GM21526 (cell line): ENCODE data around the gene NDUFS6.

Experiments used
- ATAC-seq: cut with Tn5 transposase; IDR thresholded peaks from one replicate; pipeline ENCODE4 v1.9.1; 2021; ENCODE audit warnings: moderate library complexity; ENCODE audit not compliant: unreplicated experiment, low FRiP score

The NDUFS6 gene

DNA sequence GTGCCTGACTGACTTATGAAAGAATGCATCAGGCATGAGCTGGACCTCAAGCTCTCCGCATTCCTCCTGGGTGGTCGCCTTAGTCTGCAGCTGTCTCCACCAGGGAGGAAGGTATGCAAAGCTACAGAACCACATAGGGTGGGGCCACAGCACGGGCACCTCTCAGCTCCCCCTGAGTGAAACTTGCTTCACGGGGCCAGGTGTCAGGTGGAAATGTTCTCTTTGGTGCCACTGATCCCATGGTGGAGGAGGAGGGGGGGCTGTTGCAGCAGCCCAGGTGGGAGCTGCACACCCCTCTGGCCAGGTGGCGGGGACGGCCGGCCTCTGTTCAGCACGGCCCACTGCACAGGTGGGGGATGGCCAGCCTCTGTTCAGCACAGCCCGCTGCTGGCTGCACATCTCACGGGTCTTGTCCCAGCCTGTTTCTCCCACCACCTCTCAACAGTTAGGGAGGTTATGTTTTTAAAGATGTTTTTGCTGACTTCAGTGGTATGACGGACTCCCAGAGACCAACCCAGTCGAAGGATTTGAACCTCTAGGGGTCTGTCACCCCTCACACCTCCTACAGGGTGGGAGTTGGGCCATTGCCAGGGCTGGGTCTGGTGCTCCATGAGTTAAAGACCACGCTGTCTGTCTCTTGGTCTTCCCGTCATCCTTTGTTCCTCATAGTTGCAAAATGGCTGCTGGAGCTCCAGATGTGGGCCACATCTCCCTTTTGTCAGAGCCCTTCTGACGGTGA lies 35.9 kb upstream of the NDUFS6 start:
- ATAC-seq: no peak

DNA sequence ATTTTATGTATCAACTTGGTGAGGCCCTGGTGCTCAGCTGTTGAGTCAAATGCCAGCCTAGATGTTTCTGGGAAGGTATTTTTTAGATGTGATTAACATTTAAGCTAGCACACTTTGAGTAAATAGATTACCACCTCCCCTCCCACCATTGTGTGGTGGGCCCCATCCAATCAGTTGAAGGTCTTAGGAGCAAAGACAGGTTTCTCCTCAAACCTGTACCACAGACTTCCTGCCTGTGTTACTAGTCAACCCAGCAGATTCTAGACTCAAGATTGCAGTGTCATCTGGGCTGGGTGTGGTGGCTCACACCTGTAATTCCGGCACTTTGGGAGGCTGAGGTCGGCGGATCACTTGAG lies 35.3 kb upstream of the NDUFS6 start:
- no peak for ATAC-seq

DNA sequence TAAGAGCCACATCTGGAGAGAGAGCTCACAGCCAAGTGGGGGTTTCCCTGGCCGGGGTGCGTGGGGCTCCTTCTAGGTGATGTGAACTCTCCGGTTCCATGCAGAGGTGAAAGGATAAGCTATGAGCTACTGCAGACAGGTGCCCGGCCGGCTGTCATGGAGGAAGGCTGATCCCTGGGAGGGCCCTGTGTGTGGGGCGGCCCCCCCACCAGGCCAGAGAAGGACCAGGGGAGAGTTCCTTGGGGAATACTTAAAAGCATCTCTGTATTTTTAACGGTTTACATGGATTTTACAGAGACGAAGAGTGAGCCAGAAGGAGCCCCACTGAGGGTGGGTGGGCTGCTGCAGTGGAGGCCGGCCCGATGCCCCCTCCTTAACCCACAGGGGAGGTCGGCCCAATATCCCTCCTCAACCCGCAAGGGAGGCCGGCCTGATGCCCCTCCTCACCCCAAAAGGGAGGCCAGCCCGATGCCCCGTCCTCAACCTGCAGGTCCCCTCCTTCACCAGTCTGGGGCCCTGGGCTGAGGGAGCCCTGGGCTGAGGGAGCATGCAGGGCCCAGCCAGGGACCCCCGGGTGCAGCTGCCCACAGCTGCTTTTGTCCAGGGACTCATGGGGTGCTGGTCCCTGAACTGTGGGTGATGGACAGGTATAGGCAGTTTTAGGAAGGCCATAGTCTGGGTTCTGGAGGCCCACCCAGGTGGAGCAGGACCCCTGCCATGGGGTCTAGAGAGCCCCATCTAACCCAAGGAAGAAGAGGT lies 33.5 kb upstream of the NDUFS6 start:
- ATAC-seq: no peak

DNA sequence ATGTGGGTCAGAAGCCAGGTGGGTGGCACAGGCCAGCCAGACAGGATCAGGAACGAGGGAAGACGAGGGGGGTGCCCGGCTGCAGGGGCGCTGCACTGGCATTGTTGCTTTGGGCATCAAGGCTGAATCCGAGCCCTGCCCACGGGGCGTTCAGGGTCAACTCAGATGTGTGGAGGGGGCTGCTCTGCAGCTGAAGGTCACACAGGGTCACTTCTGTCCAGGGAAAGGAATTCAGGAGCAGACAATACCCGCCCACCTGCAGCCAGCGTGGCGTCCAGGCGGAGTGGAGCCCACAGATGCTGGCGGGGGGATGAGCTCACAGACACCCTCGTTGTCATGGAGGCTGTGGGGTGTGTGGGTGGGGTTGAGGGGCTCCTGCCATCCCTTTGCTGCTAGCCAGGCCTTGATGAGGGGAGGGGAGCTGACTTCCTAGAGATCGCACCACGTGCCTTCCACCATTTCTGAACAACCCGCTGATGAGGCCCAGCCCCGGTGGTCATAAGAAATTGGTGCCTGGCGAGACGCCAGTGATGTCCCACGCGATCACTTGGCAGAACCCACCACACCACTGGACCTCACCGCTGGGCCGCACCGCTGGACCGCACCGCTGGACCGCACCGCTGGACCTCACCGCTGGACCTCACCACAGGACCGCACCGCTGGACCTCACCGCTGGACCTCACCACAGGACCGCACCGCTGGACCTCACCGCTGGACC lies 32.8 kb upstream of the NDUFS6 start:
- ATAC-seq: no peak

DNA sequence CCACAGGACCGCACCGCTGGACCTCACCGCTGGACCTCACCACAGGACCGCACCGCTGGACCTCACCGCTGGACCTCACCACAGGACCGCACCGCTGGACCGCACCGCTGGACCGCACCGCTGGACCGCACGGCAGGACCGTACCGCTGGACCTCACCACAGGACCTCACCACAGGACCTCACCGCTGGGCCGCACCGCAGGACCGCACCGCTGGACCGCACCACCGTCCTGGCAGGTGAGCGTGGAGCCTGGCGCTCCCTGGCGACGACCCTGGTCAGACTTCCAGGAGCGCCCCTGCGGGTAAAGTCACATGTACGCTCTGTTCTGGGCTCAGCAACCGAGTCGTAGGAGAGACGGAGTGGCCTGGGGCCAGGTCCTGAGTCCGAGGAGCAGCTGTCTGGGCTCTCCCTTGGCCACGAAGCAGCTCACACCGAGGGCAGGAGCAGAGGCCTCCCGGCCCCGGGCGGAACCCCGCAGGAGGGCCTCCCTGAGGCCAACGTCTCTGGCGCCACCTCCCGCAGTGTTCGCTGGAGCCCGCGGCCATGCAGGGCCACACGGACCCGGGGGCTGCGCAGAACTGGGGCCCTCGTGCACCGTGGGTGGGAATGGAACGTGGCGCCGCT lies 32.1 kb upstream of the NDUFS6 start:
- ATAC-seq: no peak

DNA sequence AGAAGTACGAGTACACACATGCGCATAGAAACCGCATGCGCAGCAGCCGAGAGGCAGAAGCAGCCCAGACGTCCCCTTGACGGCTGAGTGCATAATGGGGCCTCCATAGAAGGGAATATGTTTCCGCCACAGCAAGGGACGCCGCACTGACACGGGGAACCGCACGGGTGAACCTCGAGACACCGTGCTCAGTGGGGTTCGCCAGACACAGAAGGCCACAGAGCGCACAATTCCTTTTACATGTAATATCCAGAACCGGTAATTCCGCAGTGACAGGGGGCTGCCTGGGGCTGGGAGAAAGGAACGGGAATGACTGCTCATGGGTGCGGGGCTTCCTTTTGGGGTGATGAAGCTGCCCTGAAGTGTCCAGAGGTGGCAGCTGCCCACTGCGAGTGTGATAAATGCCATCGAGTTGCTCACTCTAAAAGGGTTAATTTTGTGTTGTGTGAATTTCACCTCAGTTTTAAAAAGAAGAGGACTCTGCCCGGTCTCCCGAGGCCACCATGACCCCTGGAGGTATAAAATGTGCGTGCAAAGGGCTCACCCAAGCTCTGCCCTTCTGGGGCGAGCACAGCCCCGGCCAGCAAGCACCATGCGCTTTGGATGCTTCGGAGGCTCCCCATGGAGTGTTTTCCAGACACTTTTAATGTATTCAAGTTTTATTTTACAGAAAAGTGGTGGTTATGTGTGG lies 31.3 kb upstream of the NDUFS6 start:
- ATAC-seq: no peak

DNA sequence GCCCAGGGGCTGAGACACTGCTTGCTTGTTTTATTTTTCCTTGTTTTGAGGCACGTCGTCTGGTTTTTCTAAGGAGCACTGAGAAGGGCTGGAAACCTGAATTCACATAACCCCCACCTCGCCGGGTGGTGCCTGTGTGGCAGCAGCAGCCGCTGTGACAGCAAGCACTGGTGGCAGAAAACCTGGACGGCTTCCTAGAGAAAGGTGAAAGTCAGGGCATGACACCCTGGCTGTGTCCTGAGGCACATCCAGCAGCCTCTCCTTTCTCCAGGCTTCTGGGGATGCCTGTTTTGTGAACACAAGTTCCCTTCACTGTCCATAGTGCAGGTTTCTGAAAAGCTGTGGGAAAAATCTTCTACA lies 30.8 kb upstream of the NDUFS6 start:
- no peak for ATAC-seq

DNA sequence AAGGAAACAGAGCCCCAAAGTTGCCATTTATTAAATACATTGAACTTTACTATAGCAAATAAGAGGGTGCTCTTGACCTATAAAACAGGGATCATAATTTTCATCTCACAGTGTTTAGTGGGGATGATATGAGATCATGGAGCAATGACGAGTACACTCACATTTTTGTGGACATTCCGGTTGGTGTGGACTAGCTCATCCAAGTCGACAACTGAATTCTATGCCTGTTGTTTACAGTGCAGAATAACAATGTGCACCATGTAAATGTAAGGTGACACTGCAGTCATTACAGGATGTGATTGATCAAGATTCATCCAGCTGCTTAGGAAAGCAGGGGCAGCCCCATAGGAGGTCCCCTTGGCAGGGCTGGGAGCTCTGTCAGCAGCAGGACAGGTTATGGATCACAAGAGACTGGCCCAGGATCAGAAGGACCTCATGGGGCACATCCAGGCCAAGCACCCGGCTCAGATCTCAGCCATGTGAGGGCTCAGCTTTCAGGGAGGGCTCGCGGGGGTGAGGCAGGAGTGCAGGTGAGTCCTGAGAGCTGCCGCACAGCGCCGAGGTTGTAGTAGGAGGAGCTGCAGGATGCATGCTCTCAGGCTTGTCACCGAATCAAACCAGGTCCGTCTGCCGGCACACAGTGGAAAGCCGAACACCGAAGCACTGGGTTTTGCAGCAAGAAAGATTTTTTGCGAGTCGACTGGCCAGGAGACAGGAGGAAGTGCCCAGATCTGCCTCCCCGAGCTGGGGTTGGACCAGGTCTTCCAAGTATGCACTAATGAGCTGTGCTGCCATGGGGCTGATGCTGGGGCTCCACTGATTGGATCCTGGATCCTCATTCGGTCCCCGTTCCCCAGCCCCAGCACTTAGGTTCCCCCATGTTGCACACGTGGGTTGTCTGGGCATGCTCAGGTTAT lies 29.8 kb upstream of the NDUFS6 start:
- no peak for ATAC-seq

DNA sequence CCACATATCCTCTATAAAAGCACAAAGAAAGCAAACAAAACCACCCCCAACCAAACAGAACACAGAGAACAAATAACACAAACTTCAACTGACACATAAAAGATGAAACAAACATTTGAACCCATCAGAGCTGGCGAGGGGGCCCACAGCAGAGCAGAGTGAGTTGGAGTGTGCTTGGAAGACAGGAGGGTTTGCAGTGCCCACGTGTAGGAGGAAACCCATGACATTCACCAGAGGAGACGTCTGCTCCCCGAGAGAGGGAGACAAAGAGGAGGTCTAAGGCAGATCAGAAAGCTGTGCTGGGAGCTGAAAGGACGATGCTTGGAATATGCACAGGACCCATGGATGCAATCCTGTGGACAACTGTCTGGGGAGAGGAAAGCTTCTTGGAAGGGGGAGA lies 28.6 kb upstream of the NDUFS6 start:
- no peak for ATAC-seq

DNA sequence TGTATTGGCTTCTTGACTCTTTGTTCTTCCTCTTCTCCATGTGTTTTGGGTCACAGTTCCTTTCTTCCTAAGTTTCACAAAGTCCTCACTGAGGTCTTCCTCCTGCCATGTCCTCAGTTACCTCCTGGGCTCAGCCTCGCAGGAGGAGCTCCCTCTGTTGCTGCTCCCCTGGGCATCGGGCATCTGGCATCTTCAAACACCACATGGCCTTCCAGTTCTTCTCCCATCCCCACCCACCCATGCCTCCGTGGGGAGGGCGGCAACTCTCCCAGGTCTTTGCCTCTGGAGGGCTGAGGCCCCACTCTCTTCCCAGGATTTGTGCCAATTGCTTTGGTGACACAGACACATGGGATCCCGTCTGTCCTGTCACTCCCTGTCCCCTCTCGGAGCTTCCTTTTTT lies 24.4 kb upstream of the NDUFS6 start:
- ATAC-seq: no peak

DNA sequence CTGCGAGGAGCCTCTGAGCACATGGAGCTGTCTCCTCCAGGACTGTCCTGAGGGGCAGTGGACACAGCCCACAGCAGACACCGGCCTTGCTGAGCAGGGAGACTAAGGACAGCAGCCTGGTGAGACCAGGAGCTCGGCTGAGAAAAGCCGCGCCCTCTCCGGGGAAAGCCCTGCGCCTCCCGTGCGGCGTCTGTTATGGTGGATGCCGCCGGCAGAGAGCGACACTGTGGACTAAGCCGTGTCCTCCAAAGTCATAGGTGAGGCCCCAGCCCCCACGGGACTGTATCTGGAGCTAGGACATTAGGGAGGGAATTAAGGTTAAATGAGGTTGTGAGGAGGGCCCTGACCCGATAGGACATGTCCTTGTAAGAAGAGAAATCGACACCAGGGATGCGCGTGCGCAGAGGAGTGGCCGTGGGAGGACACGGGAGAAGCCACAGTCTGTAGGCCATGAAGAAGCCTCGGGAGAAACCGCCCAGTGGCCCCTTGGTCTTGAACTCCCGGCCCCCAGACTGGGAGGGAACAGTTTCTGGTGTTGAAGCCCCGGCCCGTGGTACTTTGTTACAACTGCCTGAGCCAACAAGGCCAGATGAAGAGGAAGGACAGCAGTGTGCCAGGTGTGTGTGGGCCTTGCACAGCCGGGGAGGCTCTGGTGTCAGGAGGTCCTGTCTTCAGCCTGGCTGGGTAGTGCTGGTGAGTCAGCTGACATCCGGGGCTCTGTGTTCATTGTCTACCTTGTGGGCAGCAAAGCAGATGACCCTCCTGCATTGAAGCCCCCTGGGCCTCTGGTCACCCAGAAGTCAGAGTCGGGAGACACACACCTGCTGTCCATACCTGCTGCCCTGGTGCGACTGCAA lies 23.7 kb upstream of the NDUFS6 start:
- ATAC-seq: no peak

DNA sequence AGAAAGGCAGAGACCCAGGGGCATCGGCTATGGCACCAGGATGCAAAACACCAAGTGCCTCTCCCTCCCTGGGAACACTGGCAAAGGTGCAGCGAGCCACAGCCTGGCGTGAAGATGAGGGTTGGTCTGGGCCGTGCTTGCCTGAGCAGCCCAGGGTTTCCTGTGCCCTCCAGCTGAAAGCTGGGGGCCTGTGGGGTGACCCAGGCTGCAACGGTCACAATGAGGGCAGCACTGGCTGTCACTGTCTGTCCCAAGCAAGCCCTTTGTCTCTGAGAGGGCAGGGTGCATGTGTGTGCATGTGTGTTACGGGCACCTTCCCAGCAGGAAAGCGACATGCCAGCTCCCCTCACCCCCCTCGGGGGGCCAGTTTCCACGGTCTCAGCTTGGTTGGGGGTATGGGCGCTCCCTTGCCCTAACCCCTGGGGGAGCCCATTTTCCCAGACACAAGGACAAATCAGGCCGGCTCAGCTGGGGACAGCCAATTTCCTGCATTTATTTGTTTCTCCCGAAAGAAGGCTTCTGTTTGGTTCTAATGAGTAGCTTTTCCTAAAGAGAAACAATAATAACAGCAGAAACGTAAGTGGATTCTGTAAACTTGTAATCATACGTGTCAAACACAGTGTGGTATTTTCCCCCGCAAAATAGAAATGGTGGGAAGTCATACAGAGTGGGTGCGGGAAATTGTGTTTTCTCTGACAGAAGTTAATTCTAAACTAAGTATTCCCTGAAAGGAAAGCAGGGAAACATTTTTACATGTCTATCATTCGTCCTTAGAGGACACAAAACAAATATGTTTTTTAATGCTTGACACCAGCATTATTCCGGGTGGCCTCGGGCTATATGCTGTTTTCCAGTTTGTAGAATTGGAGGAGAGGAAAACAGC lies 22.8 kb upstream of the NDUFS6 start:
- no peak for ATAC-seq

DNA sequence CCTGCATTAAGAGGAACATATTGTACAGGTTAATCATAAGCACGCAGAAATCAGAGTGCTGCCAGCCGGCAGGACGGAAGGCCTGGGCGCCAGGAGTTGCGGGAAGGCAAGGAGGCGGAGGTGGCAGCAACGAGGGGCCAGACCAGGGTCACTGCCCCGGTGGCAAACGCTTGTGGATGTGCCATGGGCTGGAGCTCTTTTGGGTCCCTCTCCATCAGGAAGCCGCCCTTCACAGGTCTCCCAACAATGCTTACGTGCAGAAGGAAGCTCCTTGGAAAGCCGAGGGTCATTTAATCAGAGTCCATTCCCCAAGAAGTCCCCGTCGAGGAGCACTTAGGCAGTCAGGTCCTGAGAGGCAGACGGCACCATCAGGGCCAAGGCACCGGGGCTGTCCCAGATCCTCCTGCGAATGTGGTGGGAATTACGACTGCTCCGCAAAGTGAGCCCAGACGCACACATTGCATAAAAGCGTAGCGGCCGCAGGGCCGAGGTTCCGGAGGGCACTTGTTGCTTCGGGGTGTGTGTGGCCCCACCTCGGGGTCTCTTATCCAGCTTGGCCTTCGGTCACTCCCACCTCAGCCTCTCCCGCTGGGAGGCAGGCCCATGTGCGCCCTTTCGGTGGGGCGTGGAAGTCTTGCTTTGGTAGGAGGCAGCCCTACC lies 22.1 kb upstream of the NDUFS6 start:
- ATAC-seq: no peak

DNA sequence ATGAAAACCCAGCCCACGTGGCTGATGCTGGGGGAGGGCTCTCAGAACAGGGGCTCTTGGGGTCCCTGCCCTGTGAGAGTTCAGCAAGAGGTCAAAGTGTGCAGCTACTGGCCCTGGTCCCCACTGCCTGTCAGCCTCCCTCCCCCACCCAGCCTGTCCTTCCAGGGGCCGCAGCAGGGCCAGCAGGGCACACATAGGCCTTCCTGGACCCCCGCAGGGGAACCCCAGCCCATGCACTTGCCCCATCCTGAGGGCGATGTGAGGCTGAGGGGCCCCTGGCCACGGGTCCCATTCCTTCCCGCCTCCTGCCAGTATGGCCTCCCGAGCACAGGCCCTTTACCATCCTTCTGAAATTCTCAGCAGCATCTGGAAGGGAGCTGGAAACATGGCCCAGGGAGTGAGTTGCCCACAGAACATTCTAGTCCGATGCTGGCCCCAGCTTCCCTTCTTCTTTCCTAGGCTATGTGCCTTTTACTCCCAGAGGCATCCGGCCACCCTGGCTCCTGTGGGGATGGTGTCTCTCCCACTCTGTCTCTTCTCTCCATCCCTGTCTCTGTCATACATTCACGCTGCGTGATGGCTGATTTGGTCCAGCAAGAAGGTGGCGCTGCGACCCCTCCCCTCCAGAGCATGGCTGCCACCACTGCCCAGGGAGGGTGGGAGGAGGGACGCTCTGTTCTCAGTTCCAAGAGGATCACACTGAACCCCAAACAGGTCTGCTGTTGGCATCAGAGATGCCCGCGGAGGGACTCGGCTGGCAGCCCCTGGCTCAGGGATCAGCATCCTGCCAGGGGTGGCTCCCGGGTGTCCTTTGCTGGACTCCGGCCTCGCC lies 21.2 kb upstream of the NDUFS6 start:
- ATAC-seq: no peak

DNA sequence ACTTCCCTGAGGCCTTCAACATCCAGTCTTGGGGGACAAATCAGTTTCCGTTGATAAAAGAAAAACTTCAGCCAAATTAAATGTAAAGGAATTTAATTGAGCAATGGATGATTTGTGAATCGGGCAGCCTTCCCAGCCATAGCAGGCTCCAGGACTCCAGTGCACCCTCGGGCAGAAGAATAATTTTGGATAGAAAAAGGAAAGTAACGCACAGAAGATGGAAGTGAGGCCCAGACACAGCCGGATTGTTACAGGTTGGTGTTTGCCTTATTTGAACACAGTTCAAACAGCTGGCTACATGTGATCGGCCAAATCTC lies 20.6 kb upstream of the NDUFS6 start:
- ATAC-seq: no peak

DNA sequence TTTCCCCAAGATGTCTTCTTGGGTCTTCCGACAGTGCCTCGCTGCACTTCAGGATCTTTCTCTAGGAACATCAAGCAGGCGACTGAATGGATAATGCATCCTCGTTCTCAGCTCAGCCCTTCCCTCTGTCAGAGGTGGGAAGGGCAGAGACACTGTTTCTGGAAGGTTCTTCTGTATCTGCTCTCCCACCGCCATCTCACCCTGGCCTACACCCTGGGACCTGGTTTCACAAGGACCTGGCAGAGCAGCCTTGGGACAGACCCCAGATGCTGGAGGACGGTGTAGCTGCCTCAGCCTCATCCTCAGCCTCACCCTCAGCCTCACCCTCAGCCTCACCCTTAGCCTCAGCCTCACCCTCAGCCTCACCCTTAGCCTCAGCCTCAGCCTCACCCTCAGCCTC lies 20.1 kb upstream of the NDUFS6 start:
- ATAC-seq: no peak
